ENCODE measurements around the gene MAST2. TPM values are rescaled to one million over a fixed set of nuclear protein-coding genes. Genes with fewer than 3 reads are reported as not detected.

Gene MAST2
- total RNA-seq, 2 donors from 2014 or later: 44.5 to 52.1 TPM

DNA sequence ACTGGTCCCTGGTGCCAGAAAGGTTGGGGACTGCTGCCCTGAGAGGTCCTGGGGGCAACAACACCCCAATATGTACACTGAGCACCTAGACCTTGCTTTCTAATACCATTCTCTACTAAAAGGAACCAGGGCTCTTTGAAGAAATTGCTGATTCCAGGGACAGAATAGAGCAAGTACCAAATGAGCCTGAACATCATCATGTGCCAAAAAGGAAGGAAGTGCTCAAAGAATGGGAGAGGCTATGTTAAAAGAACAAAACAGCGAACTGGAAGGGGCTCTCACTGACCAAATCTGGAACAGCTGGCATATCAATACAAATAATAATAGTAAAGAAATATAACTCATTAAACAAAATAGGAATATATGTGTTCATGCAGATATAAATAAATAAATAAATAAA is 278.2 kb downstream of the MAST2 start:
- DNase-seq (ENCODE audit: low spot score): no peak
- Histone ChIP-seq H3K36me3 (peaks cover 6% of the 10 kb centered on the region), H3K27ac (no peak overlapping the region)

GRCh38 chr1:46083579-46083978 is 280.2 kb downstream of the MAST2 start:
- Histone ChIP-seq H3K9me3 (no peaks in the 10 kb centered on the region), H3K27me3 (no peaks in the 10 kb centered on the region), H3K36me3 (no peaks in the 10 kb centered on the region), H3K4me3 (no peak overlapping the region), H3K4me1 (peaks cover 0 to 11% of the 10 kb centered on the region in 2 donors), H3K27ac (no peak overlapping the region)
- no peak for DNase-seq (ENCODE audit: low spot score)
- TF ChIP-seq, protein P1, sequence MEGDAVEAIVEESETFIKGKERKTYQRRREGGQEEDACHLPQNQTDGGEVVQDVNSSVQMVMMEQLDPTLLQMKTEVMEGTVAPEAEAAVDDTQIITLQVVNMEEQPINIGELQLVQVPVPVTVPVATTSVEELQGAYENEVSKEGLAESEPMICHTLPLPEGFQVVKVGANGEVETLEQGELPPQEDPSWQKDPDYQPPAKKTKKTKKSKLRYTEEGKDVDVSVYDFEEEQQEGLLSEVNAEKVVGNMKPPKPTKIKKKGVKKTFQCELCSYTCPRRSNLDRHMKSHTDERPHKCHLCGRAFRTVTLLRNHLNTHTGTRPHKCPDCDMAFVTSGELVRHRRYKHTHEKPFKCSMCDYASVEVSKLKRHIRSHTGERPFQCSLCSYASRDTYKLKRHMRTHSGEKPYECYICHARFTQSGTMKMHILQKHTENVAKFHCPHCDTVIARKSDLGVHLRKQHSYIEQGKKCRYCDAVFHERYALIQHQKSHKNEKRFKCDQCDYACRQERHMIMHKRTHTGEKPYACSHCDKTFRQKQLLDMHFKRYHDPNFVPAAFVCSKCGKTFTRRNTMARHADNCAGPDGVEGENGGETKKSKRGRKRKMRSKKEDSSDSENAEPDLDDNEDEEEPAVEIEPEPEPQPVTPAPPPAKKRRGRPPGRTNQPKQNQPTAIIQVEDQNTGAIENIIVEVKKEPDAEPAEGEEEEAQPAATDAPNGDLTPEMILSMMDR (IDR thresholded peaks at IDR 0.05): no peak

More for the DNA sequence above, 278.2 kb downstream of the MAST2 start:
- Histone ChIP-seq H3K4me3 (peak overlapping the region in 1 of 2 donors; percentile 4), H3K4me1 (peaks cover 0 to 3% of the 10 kb centered on the region in 2 donors), H3K9me3 (no peaks in the 10 kb centered on the region), H3K27me3 (no peaks in the 10 kb centered on the region)
- TF ChIP-seq, protein P1 (IDR thresholded peaks at IDR 0.05): no peak

DNA sequence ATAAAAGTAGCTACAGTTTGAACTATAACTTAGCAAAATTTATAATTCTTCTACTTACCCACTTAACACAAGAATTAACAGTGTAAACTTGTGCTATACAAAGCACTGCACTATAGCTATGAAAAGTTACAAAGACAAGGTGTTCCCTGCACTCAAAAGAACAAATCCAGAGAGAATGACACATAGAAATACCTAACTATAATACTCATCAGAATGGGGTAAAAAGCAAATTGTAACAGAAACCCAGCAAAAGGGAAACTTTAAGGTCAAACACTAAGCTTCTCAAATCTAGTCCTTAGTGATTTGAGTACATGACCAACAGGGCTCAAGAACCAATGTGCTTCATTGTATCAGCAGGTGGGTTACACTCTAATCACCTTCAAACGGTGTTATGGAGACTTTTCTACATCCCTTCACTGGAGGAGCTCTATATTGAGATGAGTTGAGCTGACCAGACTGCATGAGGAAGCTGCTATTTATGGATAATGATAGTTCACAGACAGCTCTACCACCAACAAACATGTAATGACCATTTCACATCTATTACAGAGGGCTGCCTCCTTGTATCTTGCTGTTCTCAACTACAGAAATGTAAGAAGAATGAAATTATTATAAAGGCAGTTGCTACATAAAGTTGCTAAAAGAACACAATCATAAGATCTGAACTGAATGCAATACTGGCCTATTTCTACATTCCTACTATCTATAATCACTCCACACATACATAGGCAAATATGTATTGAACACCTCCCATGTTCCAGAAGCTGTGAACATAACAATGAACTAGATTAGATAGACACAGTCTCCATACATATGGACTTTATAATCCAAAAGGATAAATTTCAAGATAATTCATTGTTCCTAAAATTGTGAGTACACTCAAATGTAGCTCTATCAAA is 281.4 kb downstream of the MAST2 start:
- Histone ChIP-seq H3K27me3 (no peaks in the 10 kb centered on the region), H3K4me1 (peaks cover 0 to 11% of the 10 kb centered on the region in 2 donors)

More for the DNA sequence above, 281.4 kb downstream of the MAST2 start:
- Histone ChIP-seq H3K36me3 (no peaks in the 10 kb centered on the region), H3K4me3 (no peak overlapping the region), H3K27ac (no peak overlapping the region), H3K9me3 (no peaks in the 10 kb centered on the region)
- DNase-seq (ENCODE audit: low spot score): no peak
- TF ChIP-seq, protein P1 (IDR thresholded peaks at IDR 0.05): no peak

Other genes with a start within 250 kb of the MAST2 start
- gene NASP, start 219.6 kb upstream of the MAST2 start, total RNA-seq: 10 to 100 TPM; 30.6 to 32.3 TPM
- under 1 TPM; 0.39 to 0.52 TPM for gene CCDC17, start 179.6 kb upstream of the MAST2 start, total RNA-seq
- 100 to 1,000 TPM in 1 of 2 donors, 10 to 100 TPM in 1; 77.3 to 106 TPM for gene GPBP1L1, start 117.1 kb upstream of the MAST2 start, total RNA-seq
- 10 to 100 TPM; 27.7 to 38.2 TPM for gene TMEM69, start 115.4 kb upstream of the MAST2 start, total RNA-seq
- 1 to 10 TPM; 7.2 to 8.2 TPM for gene IPP, start 53.0 kb upstream of the MAST2 start, total RNA-seq

All from right atrium auricular region (tissue), 2 donors.